ENCODE results near the gene KRTAP12-1. TPM values are rescaled to one million over a fixed set of nuclear protein-coding genes. Genes with fewer than 3 reads are reported as not detected.

KRTAP12-1 gene
- total and polyA plus RNA-seq, 2 experiments from 2014 or later, result not detected

GRCh38 chr21:44702973-44703730, 21.2 kb upstream of the KRTAP12-1 start:
- no peaks in the 10 kb centered on the region for H3K4me1 ChIP-seq (ENCODE audit: insufficient read depth)
- no peak overlapping the region for H3K4me2 ChIP-seq (ENCODE audit: unreplicated experiment)
- no peaks in the 10 kb centered on the region for H3K9me3 ChIP-seq (ENCODE audit: low read depth)
- H2AFZ ChIP-seq, result no peak overlapping the region
- no peak overlapping the region for H3K27ac ChIP-seq
- H3K9ac ChIP-seq, result no peak overlapping the region
- in situ Hi-C loops (cut with MboI), result no loop called here
- no peaks in the 10 kb centered on the region for H3K79me2 ChIP-seq (ENCODE audit: insufficient read depth)
- no peaks in the 10 kb centered on the region for H3K36me3 ChIP-seq (ENCODE audit: low read depth)
- peaks cover 73% of the 10 kb centered on the region for H3K27me3 ChIP-seq (replicated peaks; ENCODE audit: insufficient read depth)
- 25 to 27% methylated on average over 16 of the region's 16 CpGs for whole genome bisulfite sequencing, 2 experiments (ENCODE audit: low coverage in 1 of 2, low lambda C conversion rate in 2 of 2, missing lambda C conversion rate in 2 of 2)
- H3F3A ChIP-seq (ENCODE audit: insufficient read depth), result no peaks in the 10 kb centered on the region
- no peak overlapping the region for H3K4me3 ChIP-seq
- no peak for DNase-seq
- no peaks in the 10 kb centered on the region for H3K9me2 ChIP-seq (ENCODE audit: insufficient read depth)
- no peaks in the 10 kb centered on the region for H4K20me1 ChIP-seq (ENCODE audit: insufficient read depth)
- TF ChIP-seq EZH2 (IDR thresholded peaks at IDR 0.05; ENCODE audit: insufficient read depth, poor library complexity, severe bottlenecking) (no peak), EZH2phosphoT487 (IDR thresholded peaks at IDR 0.05; ENCODE audit: insufficient read depth, low read depth) (no peak)

- H3K9ac ChIP-seq, result no peak overlapping the region
- no peaks in the 10 kb centered on the region for H3K9me3 ChIP-seq (ENCODE audit: low read depth)
- H2AFZ ChIP-seq, result no peak overlapping the region
- H3F3A ChIP-seq (ENCODE audit: insufficient read depth), result no peaks in the 10 kb centered on the region
- no peak overlapping the region for H3K27ac ChIP-seq
- 49 to 62% methylated on average over 16 to 19 of the region's 22 CpGs for WGBS, 2 experiments (ENCODE audit: low coverage in 1 of 2, low lambda C conversion rate in 2 of 2, missing lambda C conversion rate in 2 of 2)
- no peak for DNase-seq
- H3K4me1 ChIP-seq (ENCODE audit: insufficient read depth), result no peaks in the 10 kb centered on the region
- no peak overlapping the region for H3K4me3 ChIP-seq
- in situ Hi-C loops (cut with MboI), result no loop called here
- no peak for TF ChIP-seq EZH2phosphoT487 (IDR thresholded peaks at IDR 0.05; ENCODE audit: insufficient read depth, low read depth)
- TF ChIP-seq EZH2 (IDR thresholded peaks at IDR 0.05; ENCODE audit: insufficient read depth, poor library complexity, severe bottlenecking), result no peak
- H3K9me2 ChIP-seq (ENCODE audit: insufficient read depth), result no peaks in the 10 kb centered on the region
- H3K79me2 ChIP-seq (ENCODE audit: insufficient read depth), result no peaks in the 10 kb centered on the region
- H3K4me2 ChIP-seq (ENCODE audit: unreplicated experiment), result no peak overlapping the region
- no peaks in the 10 kb centered on the region for H4K20me1 ChIP-seq (ENCODE audit: insufficient read depth)
- no peaks in the 10 kb centered on the region for H3K36me3 ChIP-seq (ENCODE audit: low read depth)
- H3K27me3 ChIP-seq (replicated peaks; ENCODE audit: insufficient read depth), result peaks cover 71% of the 10 kb centered on the region
These were observed 20.4 kb upstream of the KRTAP12-1 start for GRCh38 chr21:44702111-44702972.

- Histone ChIP-seq H3K27me3 (replicated peaks; ENCODE audit: insufficient read depth) (peaks cover 69% of the 10 kb centered on the region), H4K20me1 (ENCODE audit: insufficient read depth) (no peaks in the 10 kb centered on the region), H3K4me2 (ENCODE audit: unreplicated experiment) (no peak overlapping the region), H3K27ac (no peak overlapping the region), H3K4me1 (ENCODE audit: insufficient read depth) (no peaks in the 10 kb centered on the region), H3K9ac (no peak overlapping the region), H3K79me2 (ENCODE audit: insufficient read depth) (no peaks in the 10 kb centered on the region), H3K9me3 (ENCODE audit: low read depth) (no peaks in the 10 kb centered on the region), H3K36me3 (ENCODE audit: low read depth) (no peaks in the 10 kb centered on the region), H3K9me2 (ENCODE audit: insufficient read depth) (no peaks in the 10 kb centered on the region), H3K4me3 (no peak overlapping the region), H2AFZ (no peak overlapping the region), H3F3A (ENCODE audit: insufficient read depth) (no peaks in the 10 kb centered on the region)
- TF ChIP-seq EZH2 (IDR thresholded peaks at IDR 0.05; ENCODE audit: insufficient read depth, poor library complexity, severe bottlenecking) (no peak), EZH2phosphoT487 (IDR thresholded peaks at IDR 0.05; ENCODE audit: insufficient read depth, low read depth) (no peak)
- 12 to 17% methylated on average over 12 of the region's 12 CpGs for WGBS, 2 experiments (ENCODE audit: low coverage in 1 of 2, low lambda C conversion rate in 2 of 2, missing lambda C conversion rate in 2 of 2)
- in situ Hi-C loops (cut with MboI), result no loop called here
- no peak for DNase-seq
These were observed 19.6 kb upstream of the KRTAP12-1 start for GRCh38 chr21:44701541-44701940.

GRCh38 chr21:44701023-44701400, 19.0 kb upstream of the KRTAP12-1 start:
- 57 to 58% methylated on average over 14 of the region's 14 CpGs for WGBS, 2 experiments (ENCODE audit: low coverage in 1 of 2, low lambda C conversion rate in 2 of 2, missing lambda C conversion rate in 2 of 2)
- no peaks in the 10 kb centered on the region for H3K79me2 ChIP-seq (ENCODE audit: insufficient read depth)
- no peak for DNase-seq
- peaks cover 69% of the 10 kb centered on the region for H3K27me3 ChIP-seq (replicated peaks; ENCODE audit: insufficient read depth)
- no peaks in the 10 kb centered on the region for H4K20me1 ChIP-seq (ENCODE audit: insufficient read depth)
- H3K9ac ChIP-seq, result no peak overlapping the region
- no peaks in the 10 kb centered on the region for H3K9me2 ChIP-seq (ENCODE audit: insufficient read depth)
- no peak overlapping the region for H2AFZ ChIP-seq
- H3F3A ChIP-seq (ENCODE audit: insufficient read depth), result no peaks in the 10 kb centered on the region
- no peaks in the 10 kb centered on the region for H3K9me3 ChIP-seq (ENCODE audit: low read depth)
- no peak overlapping the region for H3K27ac ChIP-seq
- H3K4me1 ChIP-seq (ENCODE audit: insufficient read depth), result no peaks in the 10 kb centered on the region
- no peak overlapping the region for H3K4me2 ChIP-seq (ENCODE audit: unreplicated experiment)
- TF ChIP-seq EZH2 (IDR thresholded peaks at IDR 0.05; ENCODE audit: insufficient read depth, poor library complexity, severe bottlenecking), result no peak
- no peak for TF ChIP-seq EZH2phosphoT487 (IDR thresholded peaks at IDR 0.05; ENCODE audit: insufficient read depth, low read depth)
- H3K36me3 ChIP-seq (ENCODE audit: low read depth), result no peaks in the 10 kb centered on the region
- in situ Hi-C loops (cut with MboI), result no loop called here
- H3K4me3 ChIP-seq, result no peak overlapping the region
